Uterus (tissue), 2 donors: Measurements from ENCODE around the gene CREB5.

Experiments
- POLR2A ChIP-seq, 2 donors: fragments of 450-650 bp; IDR thresholded peaks; one replicate each; pipeline ENCODE4 v1.6.1; 2016; ENCODE audit warnings: antibody characterized with exemption in 2 of 2, mild to moderate bottlenecking in 1 of 2, moderate library complexity in 1 of 2
- TF ChIP-seq, protein P1 (sequence below), 4 experiments: fragments of 200-600 bp in 2 of 4; fragments of 450-650 bp in 2 of 4; sonication (generic) in 2 of 4; IDR thresholded peaks; one replicate each; pipeline ENCODE4 v1.5.1; 2016 to 2019; ENCODE audit warnings: antibody characterized with exemption in 4 of 4, mild to moderate bottlenecking in 2 of 4, moderate library complexity in 1 of 4

- no peak for TF ChIP-seq POLR2A (IDR thresholded peaks at IDR 0.05)
- TF ChIP-seq, protein P1, sequence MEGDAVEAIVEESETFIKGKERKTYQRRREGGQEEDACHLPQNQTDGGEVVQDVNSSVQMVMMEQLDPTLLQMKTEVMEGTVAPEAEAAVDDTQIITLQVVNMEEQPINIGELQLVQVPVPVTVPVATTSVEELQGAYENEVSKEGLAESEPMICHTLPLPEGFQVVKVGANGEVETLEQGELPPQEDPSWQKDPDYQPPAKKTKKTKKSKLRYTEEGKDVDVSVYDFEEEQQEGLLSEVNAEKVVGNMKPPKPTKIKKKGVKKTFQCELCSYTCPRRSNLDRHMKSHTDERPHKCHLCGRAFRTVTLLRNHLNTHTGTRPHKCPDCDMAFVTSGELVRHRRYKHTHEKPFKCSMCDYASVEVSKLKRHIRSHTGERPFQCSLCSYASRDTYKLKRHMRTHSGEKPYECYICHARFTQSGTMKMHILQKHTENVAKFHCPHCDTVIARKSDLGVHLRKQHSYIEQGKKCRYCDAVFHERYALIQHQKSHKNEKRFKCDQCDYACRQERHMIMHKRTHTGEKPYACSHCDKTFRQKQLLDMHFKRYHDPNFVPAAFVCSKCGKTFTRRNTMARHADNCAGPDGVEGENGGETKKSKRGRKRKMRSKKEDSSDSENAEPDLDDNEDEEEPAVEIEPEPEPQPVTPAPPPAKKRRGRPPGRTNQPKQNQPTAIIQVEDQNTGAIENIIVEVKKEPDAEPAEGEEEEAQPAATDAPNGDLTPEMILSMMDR (IDR thresholded peaks at IDR 0.05): no peak
Observed at GRCh38 chr7:28596245-28596935, 184.1 kb downstream of the CREB5 start.
